GM12874 (cell line): ENCODE results near the gene CNNM1.

Experiments
- TF ChIP-seq, protein P1 (sequence below): IDR thresholded peaks from 2 replicates; pipeline ENCODE4 v1.5.1; 2011; ENCODE audit warnings: low read depth, mild to moderate bottlenecking, control low read depth, low read length, moderate library complexity; ENCODE audit not compliant: insufficient read depth

CNNM1 gene

DNA sequence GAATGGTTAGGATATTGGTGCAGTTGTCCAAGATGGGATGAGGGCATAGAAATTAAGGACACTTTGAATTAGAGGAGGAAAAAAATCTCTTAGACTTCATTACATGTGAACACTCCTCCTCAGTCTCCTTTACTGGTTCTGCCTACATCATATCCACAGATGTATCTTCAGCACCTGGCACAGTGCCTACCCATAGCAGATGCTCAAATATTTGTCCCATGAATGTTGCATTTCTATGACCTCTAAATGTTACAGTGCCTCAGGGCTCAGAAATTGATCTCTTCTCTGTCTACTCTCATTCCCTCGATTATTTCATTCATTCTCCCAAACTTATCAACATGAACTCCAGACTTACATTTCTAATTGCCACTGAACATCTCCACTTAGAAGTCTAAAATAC, 17.1 kb downstream of the CNNM1 start:
- TF ChIP-seq, protein P1, sequence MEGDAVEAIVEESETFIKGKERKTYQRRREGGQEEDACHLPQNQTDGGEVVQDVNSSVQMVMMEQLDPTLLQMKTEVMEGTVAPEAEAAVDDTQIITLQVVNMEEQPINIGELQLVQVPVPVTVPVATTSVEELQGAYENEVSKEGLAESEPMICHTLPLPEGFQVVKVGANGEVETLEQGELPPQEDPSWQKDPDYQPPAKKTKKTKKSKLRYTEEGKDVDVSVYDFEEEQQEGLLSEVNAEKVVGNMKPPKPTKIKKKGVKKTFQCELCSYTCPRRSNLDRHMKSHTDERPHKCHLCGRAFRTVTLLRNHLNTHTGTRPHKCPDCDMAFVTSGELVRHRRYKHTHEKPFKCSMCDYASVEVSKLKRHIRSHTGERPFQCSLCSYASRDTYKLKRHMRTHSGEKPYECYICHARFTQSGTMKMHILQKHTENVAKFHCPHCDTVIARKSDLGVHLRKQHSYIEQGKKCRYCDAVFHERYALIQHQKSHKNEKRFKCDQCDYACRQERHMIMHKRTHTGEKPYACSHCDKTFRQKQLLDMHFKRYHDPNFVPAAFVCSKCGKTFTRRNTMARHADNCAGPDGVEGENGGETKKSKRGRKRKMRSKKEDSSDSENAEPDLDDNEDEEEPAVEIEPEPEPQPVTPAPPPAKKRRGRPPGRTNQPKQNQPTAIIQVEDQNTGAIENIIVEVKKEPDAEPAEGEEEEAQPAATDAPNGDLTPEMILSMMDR, result no peak

DNA sequence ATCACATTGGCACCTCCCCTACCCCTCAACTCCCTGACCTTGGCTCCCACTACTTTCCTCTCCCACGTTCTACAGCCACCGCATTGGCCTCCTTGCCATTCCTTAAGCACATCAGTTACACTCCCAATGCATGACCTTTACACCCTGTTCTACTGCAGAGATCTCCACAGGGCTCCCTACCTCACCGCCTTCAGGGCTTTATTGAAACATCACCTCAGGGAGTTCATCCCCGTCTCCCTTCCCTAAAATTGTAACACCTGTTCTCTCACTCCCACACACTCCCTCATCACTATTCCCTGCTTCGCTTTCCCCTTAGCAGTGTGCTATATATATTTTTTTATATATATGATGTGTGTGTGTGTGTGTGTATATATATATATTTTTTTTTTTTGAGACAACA, 18.5 kb downstream of the CNNM1 start:
- TF ChIP-seq, protein P1, result no peak

DNA sequence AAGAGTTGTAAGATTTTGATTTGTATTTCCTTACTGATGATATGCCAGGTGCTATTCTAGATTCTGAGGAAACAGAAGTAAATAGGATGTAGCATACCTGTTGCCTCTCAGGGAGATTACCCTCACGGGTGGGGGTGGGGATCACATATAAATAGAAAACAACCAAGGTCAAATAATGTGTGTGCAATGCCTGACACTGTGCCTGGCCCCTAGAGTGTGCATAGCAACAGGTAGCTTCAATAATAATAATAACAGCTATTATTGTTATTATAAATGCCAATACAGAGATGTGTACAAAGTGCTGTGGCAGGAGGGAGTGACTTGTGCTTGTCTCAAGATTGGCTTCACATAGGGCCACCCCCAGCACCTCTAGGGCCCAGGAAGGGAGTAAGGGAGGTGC, 24.0 kb downstream of the CNNM1 start:
- TF ChIP-seq, protein P1, result no peak

DNA sequence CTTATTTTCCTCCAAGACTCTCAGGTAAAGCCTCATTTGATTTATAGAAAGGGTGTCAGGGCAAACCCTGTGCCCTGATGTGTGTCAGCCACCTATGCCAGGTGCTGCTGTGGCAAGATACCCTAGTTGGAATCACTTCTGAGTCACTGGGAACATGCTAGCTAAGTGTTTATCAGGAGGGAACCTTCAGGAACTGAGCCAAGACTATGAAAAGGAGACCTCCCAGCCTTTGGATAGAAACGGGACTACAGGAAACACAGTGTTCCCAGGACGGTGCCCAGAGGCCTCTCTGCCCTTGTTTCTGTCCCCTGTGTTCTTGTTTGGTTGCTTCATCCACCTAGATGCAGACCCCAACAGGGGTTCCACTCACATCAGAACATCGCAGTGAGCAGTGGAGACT, 28.5 kb downstream of the CNNM1 start:
- TF ChIP-seq, protein P1, result no peak

DNA sequence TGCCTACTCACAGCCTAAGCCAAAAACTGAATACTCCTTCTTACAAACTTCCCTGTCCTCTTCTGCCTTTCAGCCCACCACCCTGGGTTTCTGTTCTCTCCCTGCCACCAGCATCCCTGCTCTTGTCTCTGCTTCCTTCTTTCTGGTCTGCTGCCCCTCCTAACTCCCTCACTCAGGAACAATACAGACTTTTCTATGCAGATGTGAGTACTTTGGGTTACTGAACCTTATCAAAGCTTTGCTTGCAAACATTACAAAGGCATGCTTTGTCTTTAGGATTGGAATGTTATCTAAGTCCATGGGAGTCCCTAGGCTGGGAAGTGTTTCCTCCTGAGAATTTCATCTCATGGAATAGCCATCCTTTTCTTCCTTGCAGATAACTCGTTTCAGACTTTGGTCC, 28.9 kb downstream of the CNNM1 start:
- TF ChIP-seq, protein P1, result no peak

DNA sequence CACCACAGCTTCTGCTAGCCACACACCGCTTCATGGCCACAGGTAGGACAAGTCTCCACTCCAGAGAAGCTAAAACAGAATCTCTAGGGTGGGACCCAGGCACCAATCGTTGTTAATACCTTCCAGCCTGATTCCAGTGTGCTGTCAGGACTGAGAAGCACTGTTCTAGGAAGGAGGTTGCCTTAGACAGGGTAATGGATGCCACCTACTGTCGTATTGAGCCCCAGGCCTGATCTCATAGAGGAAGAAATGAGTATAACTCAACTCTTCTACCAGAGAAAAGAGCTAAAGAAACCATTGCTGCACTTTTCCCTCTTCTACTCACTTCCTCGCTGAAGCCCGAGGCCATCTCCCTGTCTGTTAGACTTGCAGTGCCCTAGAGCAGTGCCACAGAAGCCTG, 31.8 kb downstream of the CNNM1 start:
- TF ChIP-seq, protein P1, result no peak

DNA sequence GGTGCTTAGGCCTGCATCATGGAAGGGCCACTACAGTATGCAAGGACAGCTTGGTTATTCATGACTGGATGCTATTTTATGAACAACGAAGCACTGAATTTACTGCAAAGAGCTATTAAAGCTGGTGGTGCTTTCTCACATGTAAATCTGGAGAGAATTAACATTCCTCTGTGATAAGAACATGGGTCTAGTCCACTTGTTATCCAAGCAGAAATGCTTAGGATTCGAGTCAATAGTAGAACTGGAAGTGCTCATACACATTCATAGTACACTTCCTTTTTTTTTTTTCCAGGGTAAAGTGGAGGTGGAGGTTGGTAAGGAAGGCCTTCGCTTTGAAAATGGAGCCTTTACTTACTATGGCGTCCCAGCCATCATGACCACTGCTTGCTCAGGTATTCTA, 35.0 kb downstream of the CNNM1 start:
- TF ChIP-seq, protein P1, result no peak

DNA sequence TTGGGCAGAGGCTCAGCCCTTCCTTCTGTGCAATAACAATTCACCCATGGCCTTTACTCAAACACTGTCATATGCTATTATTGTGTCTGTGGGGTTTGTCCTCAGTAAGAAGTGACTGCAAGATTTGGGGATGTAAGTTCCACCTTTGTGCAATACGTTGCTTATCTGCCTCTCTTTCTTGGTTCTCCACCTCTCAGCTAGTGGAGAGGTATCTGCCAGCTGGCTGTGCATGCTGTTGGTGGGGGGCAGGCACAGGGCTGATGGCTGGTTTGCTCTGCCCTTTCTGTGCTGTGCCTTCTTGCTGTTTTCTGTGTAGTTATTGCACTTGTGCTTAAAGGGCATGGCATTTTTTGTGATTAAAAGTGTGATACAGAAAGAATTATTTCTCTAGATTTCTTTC, 36.2 kb downstream of the CNNM1 start:
- TF ChIP-seq, protein P1, result no peak
